GM18507 (cell line): ENCODE data around the gene NOTUM.
"Not testable (repeated sequence)": the region's sequence is repeated elsewhere in the genome, so short reads cannot be mapped to it uniquely, and the experiment has no call there.

Experiments
- DNase-seq: peaks from one replicate; pipeline ENCODE4 v3.0.0; 2011; ENCODE audit warnings: low read depth; ENCODE audit not compliant: insufficient read length; ENCODE audit errors: extremely low spot score
- FAIRE-seq: peaks from 2 replicates; lab custom pipeline; 2011; peaks lifted over from hg19 to GRCh38; lab: Jason Lieb, UNC

The NOTUM gene

GRCh38 chr17:81928544-81929252 is 32.3 kb downstream of the NOTUM start:
- no peak for DNase-seq
- FAIRE-seq: no peak

- FAIRE-seq (peak; percentile 82), DNase-seq (peak; percentile 99)
These were observed 33.1 kb downstream of the NOTUM start, which contains the start of gene MAFG for GRCh38 chr17:81927653-81928543. MAFG (minus strand) TSS chr17:81927735; CDS start chr17:81923185, 4,550 bp downstream.

GRCh38 chr17:81927152-81927652 is 33.8 kb downstream of the NOTUM start:
- DNase-seq: no peak
- FAIRE-seq: no peak

- no peak for DNase-seq
- FAIRE-seq: peak; percentile 57
These were observed 34.4 kb downstream of the NOTUM start for GRCh38 chr17:81926451-81927151.

- DNase-seq (no peak), FAIRE-seq (peak; percentile 15)
These were observed 35.0 kb downstream of the NOTUM start for GRCh38 chr17:81925860-81926450.

GRCh38 chr17:81924557-81925532 is 36.1 kb downstream of the NOTUM start:
- DNase-seq (no peak), FAIRE-seq (no peak)

GRCh38 chr17:81923302-81924260 is 37.4 kb downstream of the NOTUM start:
- FAIRE-seq (no peak), DNase-seq (no peak)

GRCh38 chr17:81922566-81923301 is 38.3 kb downstream of the NOTUM start:
- no peak for FAIRE-seq
- DNase-seq: no peak

- DNase-seq: no peak
- FAIRE-seq: no peak
These were observed 38.9 kb downstream of the NOTUM start for GRCh38 chr17:81921996-81922565.

GRCh38 chr17:81921537-81921862 is 39.5 kb downstream of the NOTUM start:
- DNase-seq (no peak), FAIRE-seq (no peak)

GRCh38 chr17:81920612-81921536 is 40.1 kb downstream of the NOTUM start:
- no peak for DNase-seq
- no peak for FAIRE-seq

GRCh38 chr17:81918832-81919545 is 42.0 kb downstream of the NOTUM start:
- DNase-seq: no peak
- no peak for FAIRE-seq

- FAIRE-seq, DNase-seq: not testable (repeated sequence)
These were observed 42.7 kb downstream of the NOTUM start for GRCh38 chr17:81918333-81918669.

GRCh38 chr17:81917565-81918332 is 43.2 kb downstream of the NOTUM start, which contains the start of gene SIRT7:
SIRT7 (minus strand) TSS chr17:81918176; CDS start chr17:81918131, 45 bp downstream.
- FAIRE-seq: peak; percentile 59

More at GRCh38 chr17:81917565-81918332, 43.2 kb downstream of the NOTUM start, which contains the start of gene SIRT7:
- DNase-seq: peak; percentile 99
